ENCODE measurements around the gene PGAM1. TPM values are rescaled to one million over a fixed set of nuclear protein-coding genes. Genes with fewer than 3 reads are reported as not detected.

Gene PGAM1
- total RNA-seq, 2 experiments from 2014 or later = 289 to 467 TPM

GRCh38 chr10:97463363-97464132 lies 37.6 kb downstream of the PGAM1 start:
- Histone ChIP-seq H3K4me1 (ENCODE audit: insufficient read depth, low read length, poor library complexity, severe bottlenecking) (peaks cover 10% of the 10 kb centered on the region), H3K79me2 (ENCODE audit: insufficient read depth, low read depth, low read length) (no peaks in the 10 kb centered on the region), H3K27ac (ENCODE audit: low read depth, low read length, poor library complexity, severe bottlenecking) (no peak overlapping the region), H3K9me2 (ENCODE audit: insufficient read depth, low read length) (no peaks in the 10 kb centered on the region), H3K36me3 (ENCODE audit: insufficient read depth, low read length) (peaks cover 98% of the 10 kb centered on the region), H2AFZ (ENCODE audit: low read length) (no peak overlapping the region), H4K20me1 (ENCODE audit: insufficient read depth, low read length) (no peaks in the 10 kb centered on the region), H3K4me3 (ENCODE audit: low read depth, low read length, poor library complexity, severe bottlenecking) (no peak overlapping the region), H3K9me3 (ENCODE audit: low read length) (no peaks in the 10 kb centered on the region), H3K4me2 (ENCODE audit: low read length) (no peak overlapping the region)
- intact Hi-C loops (cut with micrococcal nuclease; ENCODE audit: unreplicated experiment) = loop anchor here (1.0 to 5.0 kb wide), 3 partner anchors 34 to 149 kb away; partner anchors contain the start of genes MMS19 and UBTD1
- TF ChIP-seq EZH2phosphoT487 (IDR thresholded peaks at IDR 0.05; ENCODE audit: borderline replicate concordance, low read depth, low read length) = no peak
- peak; percentile 97 for TF ChIP-seq CTCF (conservative IDR thresholded peaks at IDR 0.05; ENCODE audit: low read length)
- CTCF ChIA-PET (ENCODE audit: unreplicated experiment) = no interaction called here
- BruUV-seq (replicated peaks) = no TSS peak
- peak; percentile 56 for DNase-seq (ENCODE audit: low spot score)
- POLR2A ChIA-PET = no interaction called here

GRCh38 chr10:97464226-97464625 lies 38.2 kb downstream of the PGAM1 start:
- Histone ChIP-seq H3K36me3 (ENCODE audit: insufficient read depth, low read length) (peaks cover 98% of the 10 kb centered on the region), H3K79me2 (ENCODE audit: insufficient read depth, low read depth, low read length) (no peaks in the 10 kb centered on the region), H3K4me2 (ENCODE audit: low read length) (no peak overlapping the region), H3K27ac (ENCODE audit: low read depth, low read length, poor library complexity, severe bottlenecking) (no peak overlapping the region), H3K9me3 (ENCODE audit: low read length) (no peaks in the 10 kb centered on the region), H3K4me1 (ENCODE audit: insufficient read depth, low read length, poor library complexity, severe bottlenecking) (peaks cover 10% of the 10 kb centered on the region), H2AFZ (ENCODE audit: low read length) (no peak overlapping the region), H4K20me1 (ENCODE audit: insufficient read depth, low read length) (no peaks in the 10 kb centered on the region), H3K4me3 (ENCODE audit: low read depth, low read length, poor library complexity, severe bottlenecking) (no peak overlapping the region), H3K9me2 (ENCODE audit: insufficient read depth, low read length) (no peaks in the 10 kb centered on the region)
- ChIA-PET CTCF (ENCODE audit: unreplicated experiment) (no interaction called here), POLR2A (no interaction called here)
- intact Hi-C loops (cut with micrococcal nuclease; ENCODE audit: unreplicated experiment) = loop anchor here (5.0 kb wide), 1 partner anchor 33 kb away; the partner anchor contains the start of genes MMS19 and UBTD1
- BruUV-seq (replicated peaks) = no TSS peak
- DNase-seq (ENCODE audit: low spot score) = no peak
- no peak for TF ChIP-seq CTCF (conservative IDR thresholded peaks at IDR 0.05; ENCODE audit: low read length)
- no peak for TF ChIP-seq EZH2phosphoT487 (IDR thresholded peaks at IDR 0.05; ENCODE audit: borderline replicate concordance, low read depth, low read length)

GRCh38 chr10:97465982-97466381 lies 40.0 kb downstream of the PGAM1 start:
- POLR2A ChIA-PET = interaction anchor here (0.6 kb wide), 1 partner anchor 44 kb away, joined by 6 read pairs; no protein-coding TSS in a partner anchor
- H3K36me3 ChIP-seq (ENCODE audit: insufficient read depth, low read length) = peaks cover 98% of the 10 kb centered on the region

More at GRCh38 chr10:97465982-97466381, 40.0 kb downstream of the PGAM1 start:
- Histone ChIP-seq H3K4me2 (ENCODE audit: low read length) (no peak overlapping the region), H3K79me2 (ENCODE audit: insufficient read depth, low read depth, low read length) (no peaks in the 10 kb centered on the region), H3K27ac (ENCODE audit: low read depth, low read length, poor library complexity, severe bottlenecking) (no peak overlapping the region), H2AFZ (ENCODE audit: low read length) (no peak overlapping the region), H3K9me2 (ENCODE audit: insufficient read depth, low read length) (no peaks in the 10 kb centered on the region), H3K9me3 (ENCODE audit: low read length) (no peaks in the 10 kb centered on the region), H3K4me1 (ENCODE audit: insufficient read depth, low read length, poor library complexity, severe bottlenecking) (peaks cover 10% of the 10 kb centered on the region), H4K20me1 (ENCODE audit: insufficient read depth, low read length) (no peaks in the 10 kb centered on the region), H3K4me3 (ENCODE audit: low read depth, low read length, poor library complexity, severe bottlenecking) (no peak overlapping the region)
- no peak for DNase-seq (ENCODE audit: low spot score)
- intact Hi-C loops (cut with micrococcal nuclease; ENCODE audit: unreplicated experiment) = no loop called here
- no TSS peak for BruUV-seq (replicated peaks)
- TF ChIP-seq CTCF (conservative IDR thresholded peaks at IDR 0.05; ENCODE audit: low read length) (no peak), EZH2phosphoT487 (IDR thresholded peaks at IDR 0.05; ENCODE audit: borderline replicate concordance, low read depth, low read length) (no peak)
- CTCF ChIA-PET (ENCODE audit: unreplicated experiment) = interaction anchor here (0.8 kb wide), 1 partner anchor 187 kb away, joined by 3 read pairs; no protein-coding TSS in a partner anchor

Measured in OCI-LY7 (cell line).